ENCODE results near the gene CHRNB4. TPM values are rescaled to one million over a fixed set of nuclear protein-coding genes. Genes with fewer than 3 reads are reported as not detected.
A peak's percentile ranks its signal among the peaks of the same experiment; 100 is the strongest.

CHRNB4 gene
- total RNA-seq, 1 donor from 2014 or later = 3.2 TPM

DNA sequence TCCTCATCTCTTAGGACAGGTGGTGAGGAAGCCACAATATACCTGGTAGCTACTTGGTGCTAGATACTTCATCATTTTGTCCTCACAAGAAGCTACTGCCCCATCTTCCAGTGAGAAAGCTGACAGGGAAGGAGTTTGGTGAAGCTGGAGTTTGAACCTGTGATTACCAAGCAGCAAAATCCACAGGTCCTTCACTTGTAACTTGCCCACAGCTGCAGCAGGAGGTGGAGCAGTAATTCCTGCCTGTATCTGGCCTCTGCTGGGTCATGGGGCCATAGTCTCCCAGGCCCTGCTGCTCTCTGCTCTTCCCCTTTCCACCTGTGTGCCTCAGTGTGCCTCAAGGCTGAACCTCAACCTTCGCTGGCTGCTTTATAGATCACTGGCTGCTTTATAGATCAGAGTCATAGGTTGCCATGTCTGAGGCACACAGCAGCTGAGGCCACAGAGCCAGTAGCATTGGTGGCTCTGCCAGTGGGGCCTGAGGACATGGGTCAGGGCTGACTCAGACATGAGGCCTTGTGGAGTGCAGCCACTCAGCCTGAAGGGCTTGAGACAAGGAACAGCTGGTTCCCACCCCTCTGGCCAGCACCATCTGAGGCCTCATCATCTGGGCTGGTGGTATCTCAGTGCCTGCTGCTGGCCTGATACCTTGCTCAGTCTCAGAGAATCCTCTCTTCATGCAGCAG, 11.1 kb upstream of the CHRNB4 start:
- DNase-seq (ENCODE audit: low spot score in 2 of 2, unreplicated experiment in 2 of 2) = no peak
- Mint-ChIP-seq H3K27me3 (ENCODE audit: low read depth) (peaks cover 14% of the 10 kb centered on the region), H3K4me1 (peaks cover 3% of the 10 kb centered on the region), H3K36me3 (no peaks in the 10 kb centered on the region), H3K4me3 (no peak overlapping the region), H3K9me3 (no peaks in the 10 kb centered on the region), H3K27ac (no peak overlapping the region)
- TF ChIP-seq, protein P1, sequence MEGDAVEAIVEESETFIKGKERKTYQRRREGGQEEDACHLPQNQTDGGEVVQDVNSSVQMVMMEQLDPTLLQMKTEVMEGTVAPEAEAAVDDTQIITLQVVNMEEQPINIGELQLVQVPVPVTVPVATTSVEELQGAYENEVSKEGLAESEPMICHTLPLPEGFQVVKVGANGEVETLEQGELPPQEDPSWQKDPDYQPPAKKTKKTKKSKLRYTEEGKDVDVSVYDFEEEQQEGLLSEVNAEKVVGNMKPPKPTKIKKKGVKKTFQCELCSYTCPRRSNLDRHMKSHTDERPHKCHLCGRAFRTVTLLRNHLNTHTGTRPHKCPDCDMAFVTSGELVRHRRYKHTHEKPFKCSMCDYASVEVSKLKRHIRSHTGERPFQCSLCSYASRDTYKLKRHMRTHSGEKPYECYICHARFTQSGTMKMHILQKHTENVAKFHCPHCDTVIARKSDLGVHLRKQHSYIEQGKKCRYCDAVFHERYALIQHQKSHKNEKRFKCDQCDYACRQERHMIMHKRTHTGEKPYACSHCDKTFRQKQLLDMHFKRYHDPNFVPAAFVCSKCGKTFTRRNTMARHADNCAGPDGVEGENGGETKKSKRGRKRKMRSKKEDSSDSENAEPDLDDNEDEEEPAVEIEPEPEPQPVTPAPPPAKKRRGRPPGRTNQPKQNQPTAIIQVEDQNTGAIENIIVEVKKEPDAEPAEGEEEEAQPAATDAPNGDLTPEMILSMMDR (IDR thresholded peaks at IDR 0.05; ENCODE audit: unreplicated experiment) = no peak

DNA sequence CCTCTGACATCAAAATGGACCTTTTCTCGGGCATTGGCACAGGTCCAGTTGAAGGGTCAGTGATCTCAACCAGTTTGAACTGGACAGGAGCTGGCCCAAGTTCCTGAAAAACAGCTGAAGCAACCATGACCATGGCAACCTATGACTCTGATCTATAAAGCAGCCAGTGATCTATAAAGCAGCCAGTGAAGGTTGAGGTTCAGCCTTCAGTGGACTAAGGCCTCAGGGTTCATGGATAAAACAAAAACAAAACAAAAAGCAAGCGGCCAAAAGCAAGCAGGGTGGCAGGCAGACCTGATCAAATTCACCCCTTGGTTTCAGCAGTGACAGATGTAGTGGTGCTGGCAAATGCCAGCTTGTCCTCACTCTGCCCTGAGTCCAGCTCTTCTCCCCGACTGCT, 10.0 kb upstream of the CHRNB4 start:
- TF ChIP-seq, protein P1 (IDR thresholded peaks at IDR 0.05; ENCODE audit: unreplicated experiment) = no peak
- Mint-ChIP-seq H3K9me3 (no peaks in the 10 kb centered on the region), H3K27me3 (ENCODE audit: low read depth) (peaks cover 14% of the 10 kb centered on the region), H3K36me3 (no peaks in the 10 kb centered on the region), H3K4me1 (peaks cover 3% of the 10 kb centered on the region), H3K27ac (no peak overlapping the region), H3K4me3 (no peak overlapping the region)
- DNase-seq (ENCODE audit: low spot score in 2 of 2, unreplicated experiment in 2 of 2) = no peak

DNA sequence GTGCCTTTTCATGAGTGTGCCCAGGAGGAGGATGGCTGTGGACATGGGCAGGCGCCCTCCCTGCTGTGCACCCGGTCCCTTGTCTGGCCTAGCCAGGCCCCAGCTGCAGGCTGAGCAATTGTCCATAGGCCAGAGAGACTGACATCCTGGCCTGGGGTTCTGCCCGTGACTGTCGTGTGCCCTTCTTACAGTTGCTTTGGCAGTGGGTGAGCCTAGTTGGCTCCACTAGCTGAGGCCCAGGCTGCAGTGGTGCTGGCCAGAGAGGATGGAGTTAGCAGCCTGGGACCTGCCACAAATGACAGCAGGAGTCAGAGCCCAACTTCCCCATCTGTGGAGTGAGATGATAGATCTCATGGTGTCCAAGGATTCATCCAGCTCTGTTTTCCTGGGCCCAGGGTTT, 9.0 kb upstream of the CHRNB4 start:
- H3K4me3 Mint-ChIP-seq = no peak overlapping the region
- peaks cover 14% of the 10 kb centered on the region for H3K27me3 Mint-ChIP-seq (ENCODE audit: low read depth)
- DNase-seq (ENCODE audit: low spot score in 2 of 2, unreplicated experiment in 2 of 2) = no peak
- TF ChIP-seq, protein P1 (IDR thresholded peaks at IDR 0.05; ENCODE audit: unreplicated experiment) = no peak
- H3K36me3 Mint-ChIP-seq = no peaks in the 10 kb centered on the region
- peaks cover 3% of the 10 kb centered on the region for H3K4me1 Mint-ChIP-seq
- no peak overlapping the region for H3K27ac Mint-ChIP-seq
- H3K9me3 Mint-ChIP-seq = no peaks in the 10 kb centered on the region

GRCh38 chr15:78645009-78645408, 4.0 kb upstream of the CHRNB4 start:
- Mint-ChIP-seq H3K4me3 (no peak overlapping the region), H3K9me3 (peaks cover 4% of the 10 kb centered on the region), H3K27ac (no peak overlapping the region), H3K36me3 (no peaks in the 10 kb centered on the region), H3K4me1 (peaks cover 14% of the 10 kb centered on the region), H3K27me3 (ENCODE audit: low read depth) (no peaks in the 10 kb centered on the region)
- DNase-seq (ENCODE audit: low spot score in 2 of 2, unreplicated experiment in 2 of 2) = no peak
- TF ChIP-seq, protein P1 (IDR thresholded peaks at IDR 0.05; ENCODE audit: unreplicated experiment) = no peak

DNA sequence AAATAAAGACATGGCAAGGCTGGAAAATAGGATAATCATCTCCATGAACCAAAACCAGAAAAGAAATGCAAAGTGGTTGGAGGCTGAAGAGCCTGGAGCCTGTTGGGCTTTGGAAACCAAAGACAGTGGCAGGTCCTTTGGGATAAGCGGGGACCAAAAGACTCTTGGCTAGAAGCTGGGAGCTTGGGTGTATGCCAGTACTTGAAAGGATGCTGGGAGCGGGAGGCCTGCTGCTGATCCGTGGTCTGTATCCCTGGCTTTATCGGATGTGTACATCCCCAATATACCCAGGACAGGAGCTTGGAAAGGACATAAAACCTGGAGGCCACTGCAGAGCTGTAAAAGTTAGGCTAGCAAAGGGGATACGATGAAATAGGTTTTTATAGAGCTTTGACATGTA, 1.3 kb upstream of the CHRNB4 start:
- Mint-ChIP-seq H3K4me1 (peaks cover 21% of the 10 kb centered on the region), H3K27me3 (ENCODE audit: low read depth) (no peaks in the 10 kb centered on the region), H3K36me3 (no peaks in the 10 kb centered on the region), H3K4me3 (peak overlapping the region; percentile 72), H3K9me3 (peaks cover 4% of the 10 kb centered on the region), H3K27ac (no peak overlapping the region)
- DNase-seq (ENCODE audit: low spot score in 2 of 2, unreplicated experiment in 2 of 2) = no peak
- TF ChIP-seq, protein P1 (IDR thresholded peaks at IDR 0.05; ENCODE audit: unreplicated experiment) = no peak

Measured in mesothelial cell of epicardium (in vitro differentiated cells).